Bronchial epithelial cell (primary cell): ENCODE results near the gene CTAG2. TPM values are rescaled to one million over a fixed set of nuclear protein-coding genes. Genes with fewer than 3 reads are reported as not detected.

Source experiments
- DNase-seq: peaks from one replicate; pipeline ENCODE4 v3.0.0-alpha.2; 2010; ENCODE audit warnings: low read depth
- FAIRE-seq: peaks from 2 replicates; lab custom pipeline; 2011; peaks lifted over from hg19 to GRCh38; lab: Jason Lieb, UNC
- H3K27me3 ChIP-seq: 2 replicates; pipeline ENCODE4 v1.5.1; 2011; ENCODE audit warnings: low read length; ENCODE audit not compliant: control insufficient read depth, insufficient read depth
- H3K36me3 ChIP-seq: 2 replicates; pipeline ENCODE4 v1.5.1; 2011; ENCODE audit warnings: low read length; ENCODE audit not compliant: control insufficient read depth, insufficient read depth
- H3K4me3 ChIP-seq: 2 replicates; pipeline ENCODE4 v1.5.1; 2011; ENCODE audit warnings: mild to moderate bottlenecking, low read depth, low read length, control low read depth
- CTCF ChIP-seq: IDR thresholded peaks from 2 replicates; pipeline ENCODE4 v1.5.1; 2011; ENCODE audit warnings: mild to moderate bottlenecking, moderate library complexity, low read length, control low read depth, inconsistent platforms; ENCODE audit not compliant: insufficient read depth, severe bottlenecking
- total RNA-seq: library from RNA; depleted of rRNA; stranded (reverse); fragments of >200 nt; gene quantifications from 2 replicates; pipeline ENCODE4 v1.2.1, GENCODE V29; 2014

Gene CTAG2
- total RNA-seq, 1 donor from 2014 or later, result not detected

GRCh38 chrX:154661899-154662298 is 8.5 kb upstream of the CTAG2 start:
- no peak for TF ChIP-seq CTCF
- DNase-seq, result no peak
- FAIRE-seq, result no peak
- H3K27me3 ChIP-seq, result no peaks in the 10 kb centered on the region
- H3K4me3 ChIP-seq, result no peak overlapping the region
- H3K36me3 ChIP-seq, result no peaks in the 10 kb centered on the region

DNA sequence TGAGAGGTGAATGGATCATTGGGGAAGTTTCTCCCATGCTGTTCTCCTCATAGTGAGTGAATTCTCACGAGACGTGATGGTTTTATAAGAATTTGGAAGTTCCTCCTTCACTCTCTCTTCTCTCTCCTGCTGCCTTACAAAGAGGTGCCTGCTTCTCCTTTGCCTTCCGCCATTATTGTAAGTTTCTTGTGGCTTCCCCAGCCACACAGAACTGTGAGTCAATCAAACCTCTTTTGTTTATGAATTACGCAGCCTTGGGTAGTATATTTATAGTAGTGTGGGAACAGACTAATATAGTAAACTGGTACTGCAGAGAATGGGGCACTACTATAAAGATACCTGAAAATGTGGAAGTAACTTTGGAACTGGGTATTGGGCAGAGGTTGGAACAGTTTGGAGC is 7.8 kb upstream of the CTAG2 start:
- Histone ChIP-seq H3K4me3 (no peak overlapping the region), H3K27me3 (no peaks in the 10 kb centered on the region), H3K36me3 (no peaks in the 10 kb centered on the region)
- DNase-seq (no peak), FAIRE-seq (no peak)
- no peak for TF ChIP-seq CTCF

DNA sequence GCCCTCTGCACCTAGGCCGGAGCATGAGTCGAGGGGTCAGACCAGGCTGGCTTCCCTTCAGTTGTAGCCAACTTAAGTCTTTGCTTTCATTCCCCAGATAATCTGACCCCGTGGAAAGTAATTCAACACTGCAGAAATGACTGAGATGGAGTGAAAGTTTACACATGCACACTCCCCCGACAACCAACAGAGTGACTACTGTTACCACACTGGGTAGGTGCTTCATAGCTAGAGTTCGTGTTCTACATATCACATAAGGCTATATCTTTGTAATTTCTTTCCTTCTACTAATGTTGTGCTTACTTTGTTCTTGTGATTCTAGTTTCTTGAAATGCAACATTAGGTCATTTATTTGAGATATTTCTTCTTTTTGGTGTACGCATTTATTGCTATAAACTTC is 7.2 kb upstream of the CTAG2 start:
- peaks cover under 1% of the 10 kb centered on the region for H3K27me3 ChIP-seq
- no peak for FAIRE-seq
- no peaks in the 10 kb centered on the region for H3K36me3 ChIP-seq
- no peak for DNase-seq
- no peak overlapping the region for H3K4me3 ChIP-seq
- TF ChIP-seq CTCF, result no peak

- Histone ChIP-seq H3K4me3 (no peak overlapping the region), H3K36me3 (no peaks in the 10 kb centered on the region), H3K27me3 (peaks cover 1% of the 10 kb centered on the region)
- DNase-seq (no peak), FAIRE-seq (no peak)
- TF ChIP-seq CTCF, result no peak
Observed at GRCh38 chrX:154658957-154659356, 5.6 kb upstream of the CTAG2 start.

- H3K4me3 ChIP-seq, result no peak overlapping the region
- peaks cover 1% of the 10 kb centered on the region for H3K27me3 ChIP-seq
- DNase-seq, result no peak
- no peak for FAIRE-seq
- no peaks in the 10 kb centered on the region for H3K36me3 ChIP-seq
- TF ChIP-seq CTCF, result no peak
Observed at GRCh38 chrX:154658187-154658586, 4.8 kb upstream of the CTAG2 start.

DNA sequence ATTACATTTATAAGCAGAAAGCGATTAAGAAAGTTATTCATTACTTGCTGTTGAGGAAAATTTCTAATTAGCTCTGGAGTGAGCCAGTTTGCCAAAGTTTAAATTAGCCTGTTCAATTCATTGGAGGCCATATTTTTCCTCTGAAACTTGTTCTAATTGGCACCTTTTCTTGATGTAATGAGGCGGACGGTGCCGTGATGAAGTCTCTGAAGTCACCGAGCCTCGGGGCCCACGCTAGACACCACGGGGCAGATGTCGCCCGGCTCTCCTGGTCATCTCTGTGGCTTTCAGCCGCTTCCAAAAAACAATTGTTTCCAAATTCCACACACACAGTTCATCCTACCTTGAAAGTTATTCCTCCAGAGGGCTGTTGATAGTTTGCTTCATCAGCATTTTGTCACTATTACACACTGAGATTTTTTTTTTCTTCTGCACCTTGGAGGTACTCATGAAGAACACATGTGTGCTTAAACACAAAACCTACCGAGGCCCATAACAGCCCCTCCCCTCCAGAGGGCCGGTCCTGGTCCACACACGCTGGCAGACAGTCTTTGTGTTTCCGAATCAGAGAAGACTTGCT is 3.9 kb upstream of the CTAG2 start:
- Histone ChIP-seq H3K4me3 (no peak overlapping the region), H3K36me3 (no peaks in the 10 kb centered on the region), H3K27me3 (peaks cover 1% of the 10 kb centered on the region)
- no peak for FAIRE-seq
- DNase-seq, result no peak
- TF ChIP-seq CTCF, result no peak
